ENCODE data around the gene IDI1.

DNA sequence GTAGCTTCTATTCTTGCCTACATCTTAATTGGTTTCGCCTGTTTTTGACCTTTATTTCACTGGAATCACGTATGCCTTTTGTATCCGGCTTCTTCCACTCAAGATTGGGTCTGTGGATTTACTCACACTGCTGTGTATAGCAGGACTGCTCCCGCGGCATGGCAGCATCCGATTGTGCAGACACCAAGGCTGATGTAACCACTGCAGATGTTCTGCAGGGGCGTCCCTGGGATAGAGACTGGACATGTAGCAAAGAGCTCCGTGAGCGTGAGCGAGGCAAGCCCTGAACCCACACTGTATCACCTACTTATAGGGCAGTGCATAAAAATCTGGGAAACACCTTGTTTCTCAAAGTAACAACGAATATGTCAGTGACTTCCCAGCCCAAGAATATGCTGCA, 11.8 kb downstream of the IDI1 start:
- TF ChIP-seq, protein P1, sequence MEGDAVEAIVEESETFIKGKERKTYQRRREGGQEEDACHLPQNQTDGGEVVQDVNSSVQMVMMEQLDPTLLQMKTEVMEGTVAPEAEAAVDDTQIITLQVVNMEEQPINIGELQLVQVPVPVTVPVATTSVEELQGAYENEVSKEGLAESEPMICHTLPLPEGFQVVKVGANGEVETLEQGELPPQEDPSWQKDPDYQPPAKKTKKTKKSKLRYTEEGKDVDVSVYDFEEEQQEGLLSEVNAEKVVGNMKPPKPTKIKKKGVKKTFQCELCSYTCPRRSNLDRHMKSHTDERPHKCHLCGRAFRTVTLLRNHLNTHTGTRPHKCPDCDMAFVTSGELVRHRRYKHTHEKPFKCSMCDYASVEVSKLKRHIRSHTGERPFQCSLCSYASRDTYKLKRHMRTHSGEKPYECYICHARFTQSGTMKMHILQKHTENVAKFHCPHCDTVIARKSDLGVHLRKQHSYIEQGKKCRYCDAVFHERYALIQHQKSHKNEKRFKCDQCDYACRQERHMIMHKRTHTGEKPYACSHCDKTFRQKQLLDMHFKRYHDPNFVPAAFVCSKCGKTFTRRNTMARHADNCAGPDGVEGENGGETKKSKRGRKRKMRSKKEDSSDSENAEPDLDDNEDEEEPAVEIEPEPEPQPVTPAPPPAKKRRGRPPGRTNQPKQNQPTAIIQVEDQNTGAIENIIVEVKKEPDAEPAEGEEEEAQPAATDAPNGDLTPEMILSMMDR (IDR thresholded peaks at IDR 0.05), result no peak
- TF ChIP-seq POLR2A (IDR thresholded peaks at IDR 0.05), result no peak
